HEK293 (cell line): Measurements from ENCODE around the gene SLC19A1.

Source experiments
- CTCF ChIP-seq: fragments of 450-650 bp; formaldehyde crosslinking; IDR thresholded peaks from 2 replicates; pipeline ENCODE4 v1.5.1; 2016; ENCODE audit warnings: missing biosample characterization, missing genetic modification characterization
- KLF9 ChIP-seq: fragments of 450-650 bp; formaldehyde crosslinking; IDR thresholded peaks from 2 replicates; pipeline ENCODE4 v1.5.1; 2016; ENCODE audit warnings: missing biosample characterization, missing genetic modification characterization, low read depth
- TRIM28 ChIP-seq: IDR thresholded peaks from 2 replicates; pipeline ENCODE4 v1.6.1; 2011; ENCODE audit warnings: low read length, control low read depth, borderline replicate concordance
- YY1 ChIP-seq: fragments of 450-650 bp; formaldehyde crosslinking; IDR thresholded peaks from 2 replicates; pipeline ENCODE4 v1.5.1; 2018; ENCODE audit warnings: missing biosample characterization, missing genetic modification characterization
- ZNF140 ChIP-seq: fragments of 450-650 bp; formaldehyde crosslinking; IDR thresholded peaks from 2 replicates; pipeline ENCODE4 v1.5.1; 2016; ENCODE audit warnings: missing biosample characterization, missing genetic modification characterization
- ZNF146 ChIP-seq: fragments of 450-650 bp; formaldehyde crosslinking; IDR thresholded peaks from 2 replicates; pipeline ENCODE4 v1.5.1; 2016; ENCODE audit warnings: missing biosample characterization, missing genetic modification characterization
- ZNF24 ChIP-seq: fragments of 450-650 bp; formaldehyde crosslinking; IDR thresholded peaks from 2 replicates; pipeline ENCODE4 v1.5.1; 2016; ENCODE audit warnings: missing biosample characterization, missing genetic modification characterization
- ZNF335 ChIP-seq: fragments of 450-650 bp; formaldehyde crosslinking; conservative IDR thresholded peaks from 2 replicates; pipeline ENCODE4 v1.5.1; 2016; ENCODE audit warnings: missing biosample characterization, missing genetic modification characterization
- ZNF423 ChIP-seq: fragments of 450-650 bp; formaldehyde crosslinking; IDR thresholded peaks from 2 replicates; pipeline ENCODE4 v1.5.1; 2016; ENCODE audit warnings: missing biosample characterization, missing genetic modification characterization
- ZNF707 ChIP-seq: fragments of 450-650 bp; formaldehyde crosslinking; IDR thresholded peaks from 2 replicates; pipeline ENCODE4 v1.5.1; 2016; ENCODE audit warnings: missing biosample characterization, missing genetic modification characterization
- ZNF76 ChIP-seq: fragments of 450-650 bp; formaldehyde crosslinking; IDR thresholded peaks from 2 replicates; pipeline ENCODE4; 2016; ENCODE audit warnings: low read depth, missing biosample characterization, missing genetic modification characterization, borderline replicate concordance
- TF ChIP-seq, protein P1 (sequence below): fragments of 450-650 bp; formaldehyde crosslinking; IDR thresholded peaks from 2 replicates; pipeline ENCODE4 v1.5.1; 2016; ENCODE audit warnings: missing biosample characterization, missing genetic modification characterization, borderline replicate concordance
- TF ChIP-seq, protein P2 (sequence below): fragments of 450-650 bp; formaldehyde crosslinking; IDR thresholded peaks from 2 replicates; pipeline ENCODE4 v1.5.1; 2017; ENCODE audit warnings: missing biosample characterization, missing genetic modification characterization
- TF ChIP-seq, protein P3 (sequence below): fragments of 450-650 bp; formaldehyde crosslinking; IDR thresholded peaks from 2 replicates; pipeline ENCODE4 v1.5.1; 2017; ENCODE audit warnings: missing biosample characterization, missing genetic modification characterization

GRCh38 chr21:45555251-45555556 lies 13.0 kb upstream of the SLC19A1 start:
- TF ChIP-seq ZNF707 (tag by site-specific recombination) = no peak
- no peak for TF ChIP-seq ZNF146
- TF ChIP-seq CTCF = no peak
- no peak for TF ChIP-seq ZNF76 (tag by site-specific recombination)
- TF ChIP-seq TRIM28 = no peak
- TF ChIP-seq KLF9 (tag by site-specific recombination) = no peak
- no peak for TF ChIP-seq YY1 (tag by site-specific recombination)
- no peak for TF ChIP-seq ZNF335 (tag by site-specific recombination)
- TF ChIP-seq, protein P1, sequence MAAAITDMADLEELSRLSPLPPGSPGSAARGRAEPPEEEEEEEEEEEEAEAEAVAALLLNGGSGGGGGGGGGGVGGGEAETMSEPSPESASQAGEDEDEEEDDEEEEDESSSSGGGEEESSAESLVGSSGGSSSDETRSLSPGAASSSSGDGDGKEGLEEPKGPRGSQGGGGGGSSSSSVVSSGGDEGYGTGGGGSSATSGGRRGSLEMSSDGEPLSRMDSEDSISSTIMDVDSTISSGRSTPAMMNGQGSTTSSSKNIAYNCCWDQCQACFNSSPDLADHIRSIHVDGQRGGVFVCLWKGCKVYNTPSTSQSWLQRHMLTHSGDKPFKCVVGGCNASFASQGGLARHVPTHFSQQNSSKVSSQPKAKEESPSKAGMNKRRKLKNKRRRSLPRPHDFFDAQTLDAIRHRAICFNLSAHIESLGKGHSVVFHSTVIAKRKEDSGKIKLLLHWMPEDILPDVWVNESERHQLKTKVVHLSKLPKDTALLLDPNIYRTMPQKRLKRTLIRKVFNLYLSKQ = no peak
- TF ChIP-seq, protein P2, sequence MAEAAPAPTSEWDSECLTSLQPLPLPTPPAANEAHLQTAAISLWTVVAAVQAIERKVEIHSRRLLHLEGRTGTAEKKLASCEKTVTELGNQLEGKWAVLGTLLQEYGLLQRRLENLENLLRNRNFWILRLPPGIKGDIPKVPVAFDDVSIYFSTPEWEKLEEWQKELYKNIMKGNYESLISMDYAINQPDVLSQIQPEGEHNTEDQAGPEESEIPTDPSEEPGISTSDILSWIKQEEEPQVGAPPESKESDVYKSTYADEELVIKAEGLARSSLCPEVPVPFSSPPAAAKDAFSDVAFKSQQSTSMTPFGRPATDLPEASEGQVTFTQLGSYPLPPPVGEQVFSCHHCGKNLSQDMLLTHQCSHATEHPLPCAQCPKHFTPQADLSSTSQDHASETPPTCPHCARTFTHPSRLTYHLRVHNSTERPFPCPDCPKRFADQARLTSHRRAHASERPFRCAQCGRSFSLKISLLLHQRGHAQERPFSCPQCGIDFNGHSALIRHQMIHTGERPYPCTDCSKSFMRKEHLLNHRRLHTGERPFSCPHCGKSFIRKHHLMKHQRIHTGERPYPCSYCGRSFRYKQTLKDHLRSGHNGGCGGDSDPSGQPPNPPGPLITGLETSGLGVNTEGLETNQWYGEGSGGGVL = no peak
- TF ChIP-seq ZNF423 (tag by site-specific recombination) = no peak
- TF ChIP-seq, protein P3, sequence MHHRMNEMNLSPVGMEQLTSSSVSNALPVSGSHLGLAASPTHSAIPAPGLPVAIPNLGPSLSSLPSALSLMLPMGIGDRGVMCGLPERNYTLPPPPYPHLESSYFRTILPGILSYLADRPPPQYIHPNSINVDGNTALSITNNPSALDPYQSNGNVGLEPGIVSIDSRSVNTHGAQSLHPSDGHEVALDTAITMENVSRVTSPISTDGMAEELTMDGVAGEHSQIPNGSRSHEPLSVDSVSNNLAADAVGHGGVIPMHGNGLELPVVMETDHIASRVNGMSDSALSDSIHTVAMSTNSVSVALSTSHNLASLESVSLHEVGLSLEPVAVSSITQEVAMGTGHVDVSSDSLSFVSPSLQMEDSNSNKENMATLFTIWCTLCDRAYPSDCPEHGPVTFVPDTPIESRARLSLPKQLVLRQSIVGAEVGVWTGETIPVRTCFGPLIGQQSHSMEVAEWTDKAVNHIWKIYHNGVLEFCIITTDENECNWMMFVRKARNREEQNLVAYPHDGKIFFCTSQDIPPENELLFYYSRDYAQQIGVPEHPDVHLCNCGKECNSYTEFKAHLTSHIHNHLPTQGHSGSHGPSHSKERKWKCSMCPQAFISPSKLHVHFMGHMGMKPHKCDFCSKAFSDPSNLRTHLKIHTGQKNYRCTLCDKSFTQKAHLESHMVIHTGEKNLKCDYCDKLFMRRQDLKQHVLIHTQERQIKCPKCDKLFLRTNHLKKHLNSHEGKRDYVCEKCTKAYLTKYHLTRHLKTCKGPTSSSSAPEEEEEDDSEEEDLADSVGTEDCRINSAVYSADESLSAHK (tag by site-specific recombination) = no peak
- TF ChIP-seq ZNF24 (tag by site-specific recombination) = no peak
- no peak for TF ChIP-seq ZNF140 (tag by site-specific recombination)
